A549 (cell line): ENCODE measurements around the gene ZNF280B.

Source experiments
- CTCF ChIP-seq: fragments of >200 bp; sonication (Bioruptor Twin); formaldehyde crosslinking; IDR thresholded peaks from 3 replicates; pipeline ENCODE4 v1.5.1; 2016
- EP300 ChIP-seq, 2 experiments: fragments of >200 bp; sonication (Bioruptor Twin); formaldehyde crosslinking; IDR thresholded peaks; 2 replicates in 1 of 2; 3 replicates in 1 of 2; pipeline ENCODE4 v1.6.1; 2016 to 2017
- JUN ChIP-seq, 2 experiments: fragments of >200 bp; sonication (Bioruptor Twin); formaldehyde crosslinking; IDR thresholded peaks; 2 replicates in 1 of 2; 3 replicates in 1 of 2; pipeline ENCODE4 v1.6.1; 2016 to 2017
- MAZ ChIP-seq: fragments of 150-350 bp; IDR thresholded peaks from 2 replicates; pipeline ENCODE4 v1.6.1; 2014; ENCODE audit warnings: antibody characterized with exemption, low read depth, low read length, borderline replicate concordance
- ZFP36 ChIP-seq: fragments of 450-650 bp; IDR thresholded peaks from 2 replicates; pipeline ENCODE4 v1.6.1; 2014; ENCODE audit warnings: borderline replicate concordance; ENCODE audit not compliant: partially characterized antibody
- TF ChIP-seq, protein P1 (sequence below): fragments of 450-650 bp; IDR thresholded peaks from 2 replicates; pipeline ENCODE4 v1.6.1; 2014; ENCODE audit warnings: antibody characterized with exemption

- TF ChIP-seq CTCF (no peak), ZFP36 (no peak), JUN (IDR thresholded peaks at IDR 0.05) (no peak), MAZ (no peak), EP300 (IDR thresholded peaks at IDR 0.05) (no peak)
- TF ChIP-seq, protein P1, sequence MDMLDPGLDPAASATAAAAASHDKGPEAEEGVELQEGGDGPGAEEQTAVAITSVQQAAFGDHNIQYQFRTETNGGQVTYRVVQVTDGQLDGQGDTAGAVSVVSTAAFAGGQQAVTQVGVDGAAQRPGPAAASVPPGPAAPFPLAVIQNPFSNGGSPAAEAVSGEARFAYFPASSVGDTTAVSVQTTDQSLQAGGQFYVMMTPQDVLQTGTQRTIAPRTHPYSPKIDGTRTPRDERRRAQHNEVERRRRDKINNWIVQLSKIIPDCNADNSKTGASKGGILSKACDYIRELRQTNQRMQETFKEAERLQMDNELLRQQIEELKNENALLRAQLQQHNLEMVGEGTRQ: no peak
Observed at GRCh38 chr22:22480940-22481339, 27.6 kb downstream of the ZNF280B start.
